HG02938 (cell line): ENCODE results near the gene VKORC1.
"Not testable (repeated sequence)": the region's sequence is repeated elsewhere in the genome, so short reads cannot be mapped to it uniquely, and the experiment has no call there.

Experiments used
- ATAC-seq: cut with Tn5 transposase; IDR thresholded peaks from one replicate; pipeline ENCODE4 v1.9.1; 2021; ENCODE audit warnings: mild to moderate bottlenecking, moderate library complexity; ENCODE audit not compliant: unreplicated experiment

VKORC1 gene

GRCh38 chr16:31094424-31095120 is at the start of gene VKORC1:
Gene VKORC1 (minus strand): TSS chr16:31094797. CDS start chr16:31094729, 68 bp downstream.
- peak; percentile 81 for ATAC-seq

- ATAC-seq, result no peak
Observed at GRCh38 chr16:31143694-31144148, 49.1 kb upstream of the VKORC1 start.

- ATAC-seq, result no peak
Observed at GRCh38 chr16:31143011-31143693, 48.6 kb upstream of the VKORC1 start.

GRCh38 chr16:31142109-31143010 is 47.8 kb upstream of the VKORC1 start:
- ATAC-seq, result peak; percentile 83

- ATAC-seq, result peak; percentile 3
Observed at GRCh38 chr16:31141489-31142108, 47.0 kb upstream of the VKORC1 start.

GRCh38 chr16:31141071-31141469 is 46.5 kb upstream of the VKORC1 start:
- ATAC-seq, result not testable (repeated sequence)

- no peak for ATAC-seq
Observed at GRCh38 chr16:31138621-31139578, 44.3 kb upstream of the VKORC1 start.

GRCh38 chr16:31136822-31137499 is 42.4 kb upstream of the VKORC1 start:
- ATAC-seq, result not testable (repeated sequence)

GRCh38 chr16:31136287-31136662 is 41.7 kb upstream of the VKORC1 start:
- no peak for ATAC-seq

- no peak for ATAC-seq
Observed at GRCh38 chr16:31135535-31136286, 41.1 kb upstream of the VKORC1 start, which contains the start of gene PRSS8. Gene PRSS8 (minus strand): TSS chr16:31135727. CDS start chr16:31135498, 229 bp downstream.

- ATAC-seq, result no peak
Observed at GRCh38 chr16:31134625-31135534, 40.3 kb upstream of the VKORC1 start.

- no peak for ATAC-seq
Observed at GRCh38 chr16:31134091-31134571, 39.5 kb upstream of the VKORC1 start.

- no peak for ATAC-seq
Observed at GRCh38 chr16:31133046-31133501, 38.5 kb upstream of the VKORC1 start.

- ATAC-seq, result no peak
Observed at GRCh38 chr16:31132303-31132979, 37.8 kb upstream of the VKORC1 start.

- ATAC-seq, result no peak
Observed at GRCh38 chr16:31131841-31132271, 37.3 kb upstream of the VKORC1 start.

- ATAC-seq, result no peak
Observed at GRCh38 chr16:31131416-31131815, 36.8 kb upstream of the VKORC1 start.
